Hepatocyte (in vitro differentiated cells): ENCODE measurements around the gene CFAP77.

Source experiments
- EZH2 ChIP-seq: fragments of 200-600 bp; sonication (generic); IDR thresholded peaks from 2 replicates; pipeline ENCODE4 v1.6.1; 2016; ENCODE audit warnings: antibody characterized with exemption, mild to moderate bottlenecking, borderline replicate concordance
- EZH2phosphoT487 ChIP-seq: fragments of 200-600 bp; sonication (generic); IDR thresholded peaks from one replicate; pipeline ENCODE4 v1.6.1; 2018; ENCODE audit warnings: antibody characterized with exemption, mild to moderate bottlenecking, low read depth, moderate library complexity; ENCODE audit not compliant: unreplicated experiment, severe bottlenecking
- TF ChIP-seq, protein P1 (sequence below): fragments of 200-600 bp; sonication (generic); IDR thresholded peaks from 2 replicates; pipeline ENCODE4 v1.5.1; 2016; ENCODE audit warnings: antibody characterized with exemption, mild to moderate bottlenecking; ENCODE audit not compliant: poor library complexity

DNA sequence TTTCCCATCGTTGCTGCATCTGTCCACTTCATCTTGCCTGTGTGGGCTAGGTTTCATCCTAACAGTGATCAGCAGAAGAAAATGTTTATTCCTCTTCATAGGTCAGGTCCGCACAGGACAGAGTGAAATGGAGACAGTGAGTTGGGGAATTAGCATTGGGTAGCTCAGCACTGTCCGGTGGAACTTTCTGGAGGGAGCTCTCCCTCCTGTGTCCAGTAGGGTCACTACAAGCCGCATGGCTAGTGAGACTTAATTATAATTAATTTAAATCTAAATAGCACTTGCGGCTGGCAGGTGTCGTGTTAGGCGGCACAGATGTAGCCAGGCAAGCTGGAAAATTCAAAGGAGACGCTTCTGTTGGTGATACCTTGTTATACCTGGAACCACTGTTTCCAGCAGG, 48.4 kb downstream of the CFAP77 start:
- TF ChIP-seq, protein P1, sequence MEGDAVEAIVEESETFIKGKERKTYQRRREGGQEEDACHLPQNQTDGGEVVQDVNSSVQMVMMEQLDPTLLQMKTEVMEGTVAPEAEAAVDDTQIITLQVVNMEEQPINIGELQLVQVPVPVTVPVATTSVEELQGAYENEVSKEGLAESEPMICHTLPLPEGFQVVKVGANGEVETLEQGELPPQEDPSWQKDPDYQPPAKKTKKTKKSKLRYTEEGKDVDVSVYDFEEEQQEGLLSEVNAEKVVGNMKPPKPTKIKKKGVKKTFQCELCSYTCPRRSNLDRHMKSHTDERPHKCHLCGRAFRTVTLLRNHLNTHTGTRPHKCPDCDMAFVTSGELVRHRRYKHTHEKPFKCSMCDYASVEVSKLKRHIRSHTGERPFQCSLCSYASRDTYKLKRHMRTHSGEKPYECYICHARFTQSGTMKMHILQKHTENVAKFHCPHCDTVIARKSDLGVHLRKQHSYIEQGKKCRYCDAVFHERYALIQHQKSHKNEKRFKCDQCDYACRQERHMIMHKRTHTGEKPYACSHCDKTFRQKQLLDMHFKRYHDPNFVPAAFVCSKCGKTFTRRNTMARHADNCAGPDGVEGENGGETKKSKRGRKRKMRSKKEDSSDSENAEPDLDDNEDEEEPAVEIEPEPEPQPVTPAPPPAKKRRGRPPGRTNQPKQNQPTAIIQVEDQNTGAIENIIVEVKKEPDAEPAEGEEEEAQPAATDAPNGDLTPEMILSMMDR: no peak
- TF ChIP-seq EZH2 (no peak), EZH2phosphoT487 (no peak)
